Prostate gland (tissue), 2 donors: ENCODE measurements around the gene LRRC8E.

ENCODE experiments used
- CTCF ChIP-seq, 4 experiments: fragments of 200-600 bp in 2 of 4; fragments of 450-650 bp in 2 of 4; sonication (generic) in 2 of 4; IDR thresholded peaks; 1 replicate in 3 of 4; 2 replicates in 1 of 4; pipeline ENCODE4 v1.5.1; 2016 to 2019; ENCODE audit warnings: antibody characterized with exemption in 4 of 4, mild to moderate bottlenecking in 2 of 4, moderate library complexity in 2 of 4
- POLR2AphosphoS5 ChIP-seq: sonication (generic); formaldehyde crosslinking; IDR thresholded peaks from one replicate; pipeline ENCODE4 v1.6.1; 2017; ENCODE audit warnings: antibody characterized with exemption

- TF ChIP-seq CTCF (IDR thresholded peaks at IDR 0.05) (no peak), POLR2AphosphoS5 (no peak)
Observed at GRCh38 chr19:7858109-7858770, 30.1 kb upstream of the LRRC8E start.
